A204.1 (cell line): ENCODE data around the gene CSMD2.

Experiments used
- FAIRE-seq: peaks from 2 replicates; lab custom pipeline; 2012; peaks lifted over from hg19 to GRCh38; lab: Jason Lieb, UNC

Gene CSMD2

DNA sequence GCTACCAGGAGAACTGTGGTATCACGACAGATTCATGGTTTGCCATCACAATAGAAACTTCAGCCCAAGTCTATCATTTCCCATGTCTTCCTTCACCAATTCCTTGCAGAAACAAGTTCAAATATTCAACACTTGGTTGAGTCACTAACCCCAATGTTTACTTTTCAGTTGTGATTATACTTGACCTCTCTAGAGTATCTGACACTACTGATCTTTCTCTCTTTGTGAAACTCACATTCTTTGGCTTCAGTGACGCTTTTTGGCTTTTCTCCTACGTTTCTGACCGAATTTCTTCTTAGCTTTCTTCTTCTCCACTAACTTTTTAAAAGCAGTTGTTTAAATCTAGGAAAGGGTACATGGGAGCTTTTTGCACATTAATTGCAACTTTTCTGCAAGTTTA is 350.0 kb downstream of the CSMD2 start:
- FAIRE-seq, result no peak

DNA sequence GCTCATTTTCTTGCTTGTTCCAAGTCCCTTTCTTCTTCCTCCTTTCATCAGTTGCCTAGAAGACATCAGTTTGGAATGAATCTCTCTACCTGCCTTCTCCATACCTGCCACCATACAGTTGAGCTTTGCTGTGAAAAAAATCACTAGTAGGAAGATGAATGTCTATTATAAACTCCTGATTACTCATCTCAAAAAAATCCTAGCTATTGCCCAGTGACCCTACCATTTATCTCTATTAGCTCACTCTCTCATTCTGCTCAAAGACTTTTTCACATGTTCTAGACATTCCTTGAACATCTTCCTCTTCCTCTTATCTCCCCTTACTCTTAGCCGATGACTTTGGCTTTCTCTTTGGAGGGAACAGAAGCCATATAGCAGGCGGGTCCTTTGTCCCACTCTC is 350.9 kb downstream of the CSMD2 start:
- no peak for FAIRE-seq

DNA sequence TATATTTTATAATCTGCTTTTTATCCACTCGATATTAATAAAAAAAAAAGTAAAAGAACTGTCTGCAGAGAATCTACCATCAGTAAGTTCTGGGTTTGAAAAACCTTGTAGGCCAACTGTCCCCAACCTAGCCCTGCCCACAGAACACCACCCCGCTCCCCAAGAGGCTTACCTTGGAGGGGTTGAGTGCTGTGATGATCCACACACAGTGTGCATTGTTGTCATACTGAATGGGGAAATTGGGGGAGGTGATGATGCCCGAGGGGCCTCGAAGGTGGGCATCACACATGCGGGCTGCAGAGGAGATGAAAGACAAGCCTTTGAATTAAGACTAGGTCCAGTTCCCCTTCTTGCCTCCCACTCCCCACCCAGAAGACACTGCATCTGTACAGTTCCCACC is 354.5 kb downstream of the CSMD2 start:
- no peak for FAIRE-seq

DNA sequence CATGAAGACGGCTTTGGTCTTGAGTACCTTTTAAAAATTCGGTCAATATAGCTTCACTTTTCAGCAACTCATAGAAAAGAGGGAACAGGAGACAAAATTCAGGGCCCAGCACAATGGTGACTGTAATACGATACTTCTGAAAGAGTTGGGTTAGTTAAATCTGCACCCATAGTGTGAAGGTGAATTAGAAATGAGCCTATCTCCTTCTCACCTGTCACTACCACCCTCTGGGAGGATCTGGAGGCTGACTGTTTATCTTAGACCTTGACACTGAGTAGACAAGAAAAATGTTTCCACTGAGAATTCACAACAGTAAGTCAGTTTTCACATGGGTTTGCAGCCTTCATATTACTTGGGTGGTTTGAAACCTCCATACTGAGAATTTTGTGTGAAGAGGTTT is 359.0 kb downstream of the CSMD2 start:
- no peak for FAIRE-seq

DNA sequence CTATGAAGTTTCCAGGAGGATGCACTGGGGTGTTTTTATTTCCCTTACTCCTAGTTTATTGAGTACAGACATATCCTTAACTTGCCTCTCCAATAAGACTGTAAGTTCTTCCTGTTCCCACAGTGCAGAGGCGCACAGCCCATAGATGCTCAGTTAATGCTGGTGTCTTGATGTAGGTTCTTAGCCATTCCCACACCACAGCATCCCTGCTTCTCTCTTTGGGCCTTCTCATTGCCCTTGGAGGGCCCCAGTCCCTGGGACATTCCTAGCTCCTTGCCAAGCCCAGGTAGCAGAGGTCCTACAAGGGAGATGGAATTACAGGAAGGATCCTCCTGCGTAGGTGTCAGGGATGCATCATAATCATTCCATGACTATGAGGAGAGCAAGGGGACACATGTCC is 362.8 kb downstream of the CSMD2 start:
- FAIRE-seq, result no peak

DNA sequence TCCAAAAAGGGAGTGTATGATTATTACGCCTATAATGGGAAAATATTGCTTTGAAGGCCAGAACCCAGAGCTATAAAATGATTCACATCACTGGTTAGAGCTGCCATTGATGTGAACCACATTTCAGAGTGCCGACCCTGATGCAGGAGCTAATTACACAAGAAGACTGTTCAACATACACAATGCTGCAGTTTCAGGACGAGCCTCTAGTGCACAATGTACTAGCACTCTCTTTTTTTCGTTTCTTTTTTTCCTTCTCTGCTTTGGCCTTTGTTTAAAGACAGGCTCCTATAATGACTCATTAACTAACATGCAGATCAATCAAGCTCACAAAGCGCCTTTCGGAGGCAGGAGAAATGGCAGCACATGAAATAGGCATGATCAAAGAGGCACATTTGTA is 367.2 kb downstream of the CSMD2 start:
- no peak for FAIRE-seq

DNA sequence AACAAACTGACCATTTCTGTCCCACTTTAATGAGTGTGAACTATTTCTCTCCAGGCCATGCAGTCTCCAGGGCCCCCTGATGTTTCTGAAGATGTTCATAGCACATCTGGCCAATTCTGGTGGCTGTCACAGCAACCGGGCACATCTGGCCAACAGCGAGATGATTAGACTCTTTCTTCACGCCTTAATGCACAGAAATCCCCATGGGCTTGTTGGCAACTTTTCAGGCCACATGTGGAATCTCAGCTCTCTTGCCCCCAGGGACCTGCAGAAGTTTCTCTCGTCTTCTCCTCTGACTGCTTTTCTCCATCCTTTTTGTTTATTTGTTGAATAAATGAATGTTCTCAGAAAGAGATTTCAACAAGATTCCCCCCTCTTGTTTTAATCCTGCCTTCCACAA is 372.4 kb downstream of the CSMD2 start:
- FAIRE-seq, result no peak

DNA sequence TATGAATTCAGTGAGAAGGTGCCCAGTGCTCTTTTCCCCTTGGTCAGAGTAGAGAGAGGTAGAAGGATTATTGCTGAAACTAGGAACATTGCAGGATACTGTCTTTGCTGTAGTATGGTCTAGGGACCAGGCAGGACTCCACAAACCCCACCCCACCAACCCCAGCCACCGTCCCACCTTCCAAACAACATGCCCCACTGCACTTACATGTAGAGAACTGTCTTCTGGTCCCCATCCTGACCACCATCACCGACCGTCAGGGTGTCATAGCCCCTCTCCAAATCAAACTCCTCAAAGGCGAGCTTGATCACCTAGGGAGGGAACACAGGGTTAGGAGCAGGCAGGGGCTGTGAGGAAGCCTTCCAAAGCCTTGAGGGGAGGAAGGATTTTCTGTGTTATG is 372.8 kb downstream of the CSMD2 start:
- no peak for FAIRE-seq

DNA sequence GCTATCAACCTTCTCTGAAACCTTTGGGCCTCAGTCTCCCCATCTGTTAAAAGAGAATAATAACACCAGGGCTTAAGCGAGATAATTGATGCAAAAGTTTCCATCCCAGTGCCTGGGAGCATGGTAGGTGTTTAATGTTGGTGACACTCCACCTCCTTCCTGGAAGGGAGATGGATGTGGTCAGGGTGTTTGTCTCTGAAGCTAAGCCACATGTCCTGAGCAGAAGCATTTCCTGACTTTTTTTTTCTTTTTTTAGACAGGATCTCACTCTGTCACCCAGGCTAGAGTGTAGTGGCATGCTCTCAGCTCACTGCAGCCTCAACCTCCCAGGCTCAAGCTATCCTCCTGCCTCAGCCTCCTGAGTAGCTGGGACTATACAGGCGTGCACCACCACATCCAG is 373.8 kb downstream of the CSMD2 start:
- FAIRE-seq, result no peak

DNA sequence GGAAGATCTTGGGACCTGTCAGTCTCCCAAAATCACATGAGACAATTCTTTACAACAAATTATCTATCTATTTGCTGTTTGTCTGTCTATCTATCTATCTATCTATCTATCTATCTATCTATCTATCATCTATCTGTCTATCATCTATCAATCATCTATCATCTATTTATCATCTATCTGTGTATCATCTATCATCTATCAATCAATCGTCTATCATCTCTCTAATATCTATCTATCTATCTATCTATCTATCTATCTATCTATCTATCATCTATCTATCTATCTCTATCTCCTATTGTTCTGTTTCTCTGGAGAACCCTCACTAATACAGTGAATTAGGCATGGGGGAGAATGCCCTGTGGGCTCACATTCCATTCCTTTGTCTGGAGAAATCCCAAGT is 374.5 kb downstream of the CSMD2 start:
- no peak for FAIRE-seq

DNA sequence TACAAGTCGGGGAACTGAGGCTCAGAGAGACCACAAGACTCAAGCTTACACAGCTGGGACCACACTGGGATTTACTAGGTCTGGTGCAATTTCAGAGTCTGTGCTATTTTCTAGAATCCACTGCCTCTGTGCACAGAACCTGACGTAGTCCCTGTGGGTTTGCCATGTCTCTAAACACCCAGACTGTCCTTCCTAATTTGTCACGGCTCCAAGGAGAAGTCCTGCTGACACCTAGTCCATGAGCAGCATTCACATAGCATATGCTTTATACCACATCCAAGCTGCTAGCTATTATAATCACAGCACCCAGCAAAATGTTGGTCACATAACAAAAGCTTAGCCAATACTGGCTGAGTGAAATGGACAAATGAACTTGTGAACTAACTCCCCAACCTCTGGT is 380.2 kb downstream of the CSMD2 start:
- no peak for FAIRE-seq

DNA sequence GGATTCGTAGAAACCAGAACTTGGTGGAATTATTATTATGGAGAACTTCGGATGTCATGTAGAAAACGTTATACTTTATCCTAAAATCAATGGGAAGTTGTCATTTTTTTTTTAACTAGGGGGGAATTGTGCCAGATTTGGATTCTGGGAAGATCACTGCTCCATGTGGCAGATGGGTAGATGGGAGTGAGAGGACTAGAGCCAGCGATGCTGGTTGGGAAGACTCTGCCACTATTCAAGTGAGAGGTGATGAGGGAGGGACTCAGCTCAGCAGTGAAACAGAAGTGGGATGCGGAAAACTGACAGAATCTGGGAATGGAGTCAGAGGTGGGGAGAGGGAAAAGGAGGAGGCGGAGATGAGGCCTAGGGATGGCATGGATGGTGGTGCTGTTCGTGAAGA is 382.3 kb downstream of the CSMD2 start:
- no peak for FAIRE-seq

DNA sequence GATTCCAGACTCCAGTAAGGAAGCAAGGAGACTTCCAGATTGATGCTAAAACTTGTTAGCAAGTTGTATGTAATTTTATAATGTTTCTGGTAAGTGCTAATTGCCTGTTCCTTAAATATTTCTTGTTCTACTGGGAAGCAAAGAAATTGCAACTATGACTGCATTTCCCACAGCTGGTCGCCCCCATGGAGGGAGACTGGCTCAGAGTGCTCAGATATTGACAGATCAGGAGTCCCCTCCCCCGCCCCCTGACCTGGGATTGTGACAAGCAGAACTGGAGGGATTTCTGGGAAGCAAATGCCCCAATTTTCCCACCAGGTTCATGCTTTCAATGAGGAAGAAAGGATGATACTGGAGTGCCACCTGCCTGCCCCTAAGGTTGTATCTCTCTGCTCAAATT is 383.4 kb downstream of the CSMD2 start:
- FAIRE-seq, result no peak

DNA sequence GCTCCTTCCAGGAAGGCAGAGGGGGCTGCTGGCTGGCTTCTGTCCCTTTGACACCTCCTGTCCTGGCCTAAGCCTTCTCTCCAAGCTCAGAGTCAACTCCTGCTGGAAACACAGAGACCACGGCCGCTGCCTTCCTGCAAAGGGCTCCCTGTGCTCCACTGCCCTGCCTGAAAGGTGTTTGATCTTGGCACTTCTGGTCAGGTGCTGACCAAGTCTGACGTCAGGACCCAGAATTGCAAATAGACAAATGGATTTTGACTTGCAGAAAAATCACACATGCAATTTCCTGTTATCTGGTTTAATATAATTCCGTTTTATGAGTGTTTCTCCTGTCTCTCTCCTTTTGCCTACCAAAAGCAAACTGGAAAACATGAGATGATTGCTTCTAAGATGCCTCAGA is 387.7 kb downstream of the CSMD2 start:
- no peak for FAIRE-seq

DNA sequence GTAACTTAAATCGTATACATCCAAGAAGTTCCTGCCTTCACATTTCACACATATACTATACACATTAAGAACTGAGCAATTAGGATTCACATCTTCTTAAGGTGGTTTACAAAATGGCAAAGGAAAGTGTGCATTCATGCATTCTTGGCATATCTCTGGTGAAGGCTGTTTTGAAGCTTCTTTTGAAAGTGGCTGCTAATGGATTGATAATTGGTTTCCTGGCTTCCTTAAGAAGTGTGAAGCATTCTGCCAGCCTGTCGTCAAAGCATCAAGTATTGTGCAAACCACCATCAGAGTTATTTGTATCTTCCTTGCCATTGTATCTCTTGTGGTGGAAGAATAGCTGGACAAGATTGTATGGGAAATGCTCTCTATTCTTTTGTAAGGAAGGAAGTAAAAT is 396.2 kb downstream of the CSMD2 start:
- no peak for FAIRE-seq

DNA sequence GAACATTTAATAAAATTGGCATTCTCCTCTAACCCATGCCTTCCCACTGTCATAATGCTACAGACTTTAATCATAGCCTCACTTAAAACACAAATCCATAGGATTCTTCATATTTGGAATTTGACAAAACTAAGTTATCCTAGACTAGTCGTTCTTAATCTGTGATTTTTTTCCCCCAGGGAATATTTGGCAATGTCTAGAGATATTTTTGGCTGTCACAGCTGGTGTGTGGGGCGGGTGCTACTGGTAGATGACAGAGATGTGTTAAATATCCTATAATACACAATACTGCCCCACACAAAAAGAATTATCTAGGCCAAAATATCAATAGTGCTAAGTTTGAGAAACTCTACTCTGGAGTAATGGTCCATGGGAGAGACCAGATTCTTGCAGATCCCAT is 396.9 kb downstream of the CSMD2 start:
- no peak for FAIRE-seq

DNA sequence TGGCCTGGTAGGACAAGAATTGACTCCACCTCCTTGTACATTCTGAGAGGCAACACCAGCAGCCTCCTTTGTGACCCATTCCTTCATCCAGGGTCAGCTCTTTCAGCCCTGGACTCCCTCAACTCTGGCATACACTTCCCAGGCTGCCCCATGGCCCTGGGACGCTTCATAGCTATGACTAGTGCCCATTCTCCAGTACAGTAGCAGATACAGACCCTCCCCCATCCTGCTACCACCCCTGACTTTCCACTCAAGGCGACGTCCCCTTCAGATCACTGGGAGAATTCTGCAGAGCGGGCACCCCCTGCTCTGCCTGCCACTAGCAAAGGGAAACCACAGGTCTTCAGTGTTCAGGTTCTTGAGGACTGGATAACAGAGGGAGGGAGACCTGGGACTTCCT is 400.9 kb downstream of the CSMD2 start:
- no peak for FAIRE-seq

DNA sequence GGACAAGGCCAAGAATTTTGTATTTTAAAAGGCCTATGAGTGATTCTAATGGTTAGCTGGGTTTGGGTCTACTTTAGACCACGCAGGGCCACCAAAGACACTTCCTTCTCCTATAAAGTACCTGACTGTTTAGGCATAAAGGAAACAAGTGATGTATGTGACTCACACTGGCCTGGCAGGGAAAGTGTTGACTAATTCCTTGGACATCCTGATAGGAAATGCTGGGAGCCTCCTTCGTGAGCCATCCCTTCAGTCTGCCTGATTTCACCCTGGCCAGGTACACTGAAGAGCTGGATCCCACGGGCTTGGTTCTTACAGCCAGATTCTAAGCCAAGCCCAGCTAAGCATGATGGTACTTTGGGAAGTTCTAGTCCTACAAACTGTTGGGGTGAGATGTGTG is 401.6 kb downstream of the CSMD2 start:
- FAIRE-seq, result no peak

DNA sequence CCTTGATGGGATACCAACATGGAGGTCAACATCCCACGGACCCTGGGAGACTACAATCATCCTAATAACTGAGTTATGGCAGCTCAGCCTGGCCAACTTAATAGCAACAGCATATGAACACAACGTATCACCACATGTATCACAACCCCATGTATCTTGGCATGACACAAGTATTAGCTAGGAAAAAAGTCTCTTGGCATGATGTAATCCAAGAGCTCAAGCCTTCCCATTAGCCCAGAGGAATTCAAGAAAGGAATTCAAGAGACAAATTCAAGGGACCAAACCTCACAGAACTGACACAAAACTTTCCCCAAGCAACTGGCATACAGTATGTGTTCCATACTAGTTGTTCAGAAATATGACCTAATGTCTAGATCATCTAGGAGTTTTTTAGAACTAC is 402.1 kb downstream of the CSMD2 start:
- no peak for FAIRE-seq

DNA sequence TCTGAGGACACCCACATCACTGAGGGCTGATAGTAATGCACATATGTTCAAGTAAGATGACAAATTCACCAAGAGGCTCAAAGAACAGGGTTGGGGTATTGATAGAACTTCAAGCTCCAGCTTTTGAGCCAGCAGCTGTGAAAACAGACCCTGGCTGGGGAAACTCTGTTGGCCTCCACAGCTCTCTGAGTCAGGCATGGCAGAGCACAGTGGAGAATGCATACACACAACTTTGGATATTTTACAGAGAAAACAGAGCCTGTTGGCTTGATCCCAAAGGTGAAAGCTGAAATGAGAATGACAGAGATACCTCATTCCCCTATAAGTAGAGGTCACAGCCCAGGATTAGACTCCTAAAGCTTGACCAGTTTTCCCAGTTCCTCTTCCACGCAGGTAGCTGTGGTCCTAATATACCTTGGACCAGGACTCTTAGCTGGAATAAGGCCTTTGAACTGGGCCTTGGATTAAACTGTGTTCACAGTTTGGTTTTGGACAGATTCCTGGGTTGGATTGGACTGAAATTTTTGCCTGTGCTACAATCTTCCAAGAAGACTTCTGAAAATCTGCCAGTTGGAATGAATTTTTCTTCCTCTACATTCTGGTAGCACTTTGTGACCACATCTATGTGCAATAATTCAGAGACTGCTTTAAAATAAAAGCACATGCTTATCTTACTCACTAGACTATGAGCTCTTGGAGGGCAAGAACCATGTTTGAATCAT is 402.8 kb downstream of the CSMD2 start:
- FAIRE-seq, result no peak

DNA sequence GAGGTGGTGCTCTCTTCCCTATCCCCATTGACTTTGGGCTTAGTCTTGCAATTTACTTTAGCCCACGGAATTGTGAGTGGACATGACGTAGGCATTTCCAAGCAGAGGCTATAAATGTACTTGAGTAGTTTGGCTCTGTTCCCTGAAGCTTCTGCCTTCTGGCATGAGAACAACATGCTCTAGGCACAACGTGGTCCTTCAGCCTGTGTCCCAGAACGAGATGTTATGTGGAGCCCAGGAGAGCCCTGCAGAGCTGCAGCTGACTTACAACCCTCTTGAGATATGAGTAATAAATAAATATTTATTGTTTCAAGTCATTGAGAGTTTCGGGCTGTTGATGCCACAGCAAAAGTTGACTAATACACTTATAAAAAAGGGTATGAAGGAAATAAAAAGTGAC is 406.3 kb downstream of the CSMD2 start:
- no peak for FAIRE-seq

DNA sequence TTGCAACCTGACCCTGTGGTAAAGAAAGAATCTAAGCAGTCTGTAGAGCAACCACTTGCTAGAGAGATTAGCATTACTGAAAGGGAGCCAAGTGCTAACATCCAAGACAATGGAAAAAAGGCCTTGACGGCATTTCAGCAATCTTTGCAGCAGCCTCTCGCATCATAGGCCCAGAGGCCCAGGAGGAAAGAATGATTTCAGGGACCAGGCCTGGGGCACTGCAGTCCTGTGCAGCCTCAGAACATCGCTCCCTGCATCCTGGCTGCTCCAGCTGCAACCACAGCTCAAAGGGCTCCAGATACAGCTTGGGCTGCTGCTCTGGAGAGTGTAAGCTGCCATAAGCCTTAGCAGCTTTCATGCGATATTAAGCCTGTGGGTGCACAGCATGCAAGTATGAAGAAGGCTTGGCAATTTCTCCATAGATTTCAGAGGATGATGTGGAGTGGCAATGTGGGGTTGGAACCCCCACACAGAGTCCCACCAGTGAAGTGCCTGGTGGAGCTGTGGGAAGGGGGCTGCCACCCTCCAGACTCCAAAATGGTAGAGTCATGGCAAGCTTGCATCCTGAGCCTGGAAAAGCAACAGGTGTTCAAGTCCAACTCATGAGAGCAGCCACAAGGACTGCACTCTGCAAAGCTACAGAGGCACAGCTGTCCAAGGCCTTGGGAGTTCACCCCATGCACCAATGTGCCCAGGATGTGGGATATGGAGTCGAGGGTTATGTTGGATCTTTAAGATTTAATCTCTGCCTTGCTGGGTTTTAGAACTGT is 411.8 kb downstream of the CSMD2 start:
- FAIRE-seq, result no peak

DNA sequence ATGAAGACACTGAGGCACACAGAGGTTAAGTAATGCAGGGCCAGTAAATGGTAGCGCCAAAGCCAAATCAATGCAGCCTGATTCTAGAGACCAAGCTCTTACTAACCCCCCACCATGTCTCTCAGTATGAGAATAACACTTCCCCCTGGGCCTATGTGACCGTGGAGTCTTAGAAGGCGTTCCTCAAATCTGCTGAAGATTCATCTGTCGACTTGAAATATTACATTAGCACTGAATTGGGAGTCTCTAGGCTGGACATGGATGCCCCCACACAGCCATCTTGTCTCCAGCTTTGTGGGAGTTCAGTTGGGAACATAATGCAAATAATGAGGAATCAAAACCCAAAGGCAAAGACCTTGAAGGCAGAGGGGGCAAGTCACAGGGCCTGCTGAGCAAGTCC is 419.1 kb downstream of the CSMD2 start:
- no peak for FAIRE-seq
